ENCODE results near the gene NAP1L4. TPM values are rescaled to one million over a fixed set of nuclear protein-coding genes. Genes with fewer than 3 reads are reported as not detected.

NAP1L4 gene
- total and polyA plus RNA-seq, 2 of the 8 experiments (the other 6 are each of a cell fraction or from before 2014, with no cell fraction given): 75.8 to 194 TPM

- H4K5ac ChIP-seq (ENCODE audit: insufficient read length, low read depth, low read length): no peak overlapping the region
- H3K4me1 ChIP-seq (replicated peaks in 1 of 4; ENCODE audit: control insufficient read depth in 3 of 4, insufficient read depth in 4 of 4, low read length in 3 of 4): peaks cover 0 to 3% (median 0%) of the 10 kb centered on the region in 4 experiments; a peak in 1 of 7 replicates
- DNase-seq (ENCODE audit: low read depth in 1 of 2, low spot score in 2 of 2) (no peak), FAIRE-seq (no peak)
- no peak overlapping the region for H2BK20ac ChIP-seq (ENCODE audit: low read length)
- no peak overlapping the region for H2BK15ac ChIP-seq (ENCODE audit: low read length)
- ChIA-PET POLR2A (ENCODE audit: partially characterized antibody) (interaction anchor here (1.3 to 3.0 kb wide), 3 partner anchors 9 to 13 kb away, joined by 7 to 10 read pairs (median 7); partner anchors contain the start of gene NAP1L4), CTCF (ENCODE audit: partially characterized antibody) (interaction anchor here (0.8 to 1.1 kb wide), 2 partner anchors 17 to 42 kb away, joined by 3 to 5 read pairs; no protein-coding TSS in a partner anchor)
- H3K36me3 ChIP-seq (ENCODE audit: control insufficient read depth in 2 of 4, insufficient read depth in 4 of 4, low read length in 3 of 4): peaks cover 13 to 69% (median 49%) of the 10 kb centered on the region in 4 experiments; a peak in 6 of 8 replicates
- no peak overlapping the region; the same call in 1 of the 2 replicates for H3K27ac ChIP-seq (ENCODE audit: low read depth, low read length)
- no peaks in the 10 kb centered on the region for H3K27me3 ChIP-seq (replicated peaks in 1 of 4; ENCODE audit: control insufficient read depth in 3 of 4, extremely low read depth in 1 of 4, insufficient read depth in 3 of 4, low read length in 3 of 4)
- H3K4ac ChIP-seq (replicated peaks; ENCODE audit: insufficient read length, low read depth, low read length): no peak overlapping the region
- no peak overlapping the region for H4K91ac ChIP-seq (replicated peaks; ENCODE audit: insufficient read length, low read length)
- H3K23me2 ChIP-seq (ENCODE audit: low read depth, low read length): no peaks in the 10 kb centered on the region
- 90% methylated on average over 10 of the region's 10 CpGs; no CpG with 5 or more reads in 1 of the 2 experiments for WGBS, 2 experiments (ENCODE audit: extremely low coverage in 1 of 2, insufficient coverage in 1 of 2, insufficient read length in 1 of 2, insufficient replicate concordance in 2 of 2, low coverage in 1 of 2, low lambda C conversion rate in 2 of 2, missing lambda C conversion rate in 1 of 2)
- H3K18ac ChIP-seq (ENCODE audit: extremely low read depth, low read length): no peak overlapping the region
- H4K20me1 ChIP-seq (replicated peaks in 1 of 2; ENCODE audit: control insufficient read depth in 1 of 2, insufficient read depth in 2 of 2, low read length in 2 of 2): peaks cover 9 to 16% of the 10 kb centered on the region in 2 experiments
- no peak overlapping the region for H2BK120ac ChIP-seq (replicated peaks; ENCODE audit: low read depth, low read length)
- H2AK5ac ChIP-seq (ENCODE audit: low read depth, low read length): no peak overlapping the region
- no peak overlapping the region for H3K14ac ChIP-seq (ENCODE audit: insufficient read length)
- H3K4me2 ChIP-seq (ENCODE audit: insufficient read depth in 1 of 2, low read depth in 2 of 2, low read length in 2 of 2): no peak overlapping the region
- no peak overlapping the region for H2BK12ac ChIP-seq (ENCODE audit: low read depth, low read length)
- no peak overlapping the region for H3K9ac ChIP-seq (replicated peaks in 1 of 4; ENCODE audit: extremely low read depth in 1 of 4, low read depth in 3 of 4, low read length in 3 of 4)
- H3K79me2 ChIP-seq (ENCODE audit: control insufficient read depth in 1 of 2, insufficient read depth in 2 of 2, low read length in 2 of 2): no peaks in the 10 kb centered on the region
- no peak overlapping the region for H3K4me3 ChIP-seq (ENCODE audit: extremely low read depth in 1 of 4, insufficient read depth in 2 of 4, low read depth in 3 of 4, low read length in 4 of 4)
- no peaks in the 10 kb centered on the region for H3K9me3 ChIP-seq (ENCODE audit: insufficient read depth in 2 of 2, low read depth in 1 of 2, low read length in 1 of 2)
- H3K79me1 ChIP-seq (ENCODE audit: low read depth, low read length): no peaks in the 10 kb centered on the region
- H3K23ac ChIP-seq (ENCODE audit: insufficient read length): no peak overlapping the region
- H3K56ac ChIP-seq (replicated peaks; ENCODE audit: insufficient read length, low read depth, low read length): no peak overlapping the region
- no peak overlapping the region for H4K8ac ChIP-seq (ENCODE audit: extremely low read depth, insufficient read depth, low read length)
- no peak overlapping the region for H2BK5ac ChIP-seq (ENCODE audit: low read depth, low read length)
- no peak overlapping the region for H2AFZ ChIP-seq (ENCODE audit: low read length)
- TF ChIP-seq JUN (IDR thresholded peaks at IDR 0.05; ENCODE audit: low read depth, low read length): no peak
These were observed 12.4 kb upstream of the NAP1L4 start for GRCh38 chr11:3004481-3004880.

Data from H1 (cell line).